D721Med (cell line): ENCODE data around the gene CDC42SE2.
"Not testable (repeated sequence)": the region's sequence is repeated elsewhere in the genome, so short reads cannot be mapped to it uniquely, and the experiment has no call there.

Experiments used
- DNase-seq: peaks from one replicate; pipeline ENCODE4 v3.0.0; 2011; ENCODE audit warnings: low spot score; ENCODE audit not compliant: insufficient read length
- FAIRE-seq: peaks from 2 replicates; lab custom pipeline; 2011; peaks lifted over from hg19 to GRCh38; lab: Jason Lieb, UNC
- TF ChIP-seq, protein P1 (sequence below): IDR thresholded peaks from 2 replicates; pipeline ENCODE4 v1.5.1; 2012; ENCODE audit warnings: mild to moderate bottlenecking, control low read depth; ENCODE audit not compliant: insufficient read depth; ENCODE audit errors: missing control alignments

CDC42SE2 gene

DNA sequence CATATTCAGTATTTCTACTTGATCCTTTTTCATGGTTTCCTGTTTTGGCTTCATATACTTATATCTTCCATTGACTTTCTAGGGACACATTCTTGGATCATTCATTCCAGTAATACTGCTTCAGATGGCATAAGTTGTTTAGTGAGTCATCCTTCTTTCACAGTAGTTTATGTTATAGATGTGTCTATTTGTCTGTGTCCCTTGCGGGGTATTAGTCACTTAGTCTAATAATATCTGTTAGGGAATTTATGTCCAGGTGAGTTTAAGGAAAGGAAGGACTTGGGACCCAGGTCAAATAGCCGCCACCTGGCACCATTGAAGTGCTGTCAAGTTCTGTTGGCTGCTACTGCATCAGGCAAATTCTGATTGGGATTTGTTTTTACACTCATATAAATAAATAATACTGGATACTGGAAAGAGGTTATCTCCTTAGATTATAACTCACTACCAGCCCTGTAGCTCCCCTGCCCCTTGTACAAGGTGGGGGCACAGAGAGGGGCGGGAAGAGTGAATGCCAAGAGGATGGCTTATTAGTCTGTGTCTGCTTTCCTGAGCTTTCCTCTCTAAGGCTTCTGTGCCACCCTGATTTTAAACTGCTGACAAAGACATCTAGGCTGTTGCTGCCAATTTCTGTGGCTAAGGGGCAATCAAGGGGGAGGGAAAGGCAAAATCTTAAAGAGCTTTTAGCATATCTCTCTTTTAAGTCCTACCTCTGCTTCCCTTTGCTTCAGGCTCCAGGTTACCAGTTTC lies 64.9 kb downstream of the CDC42SE2 start:
- FAIRE-seq (no peak), DNase-seq (no peak)
- TF ChIP-seq, protein P1, sequence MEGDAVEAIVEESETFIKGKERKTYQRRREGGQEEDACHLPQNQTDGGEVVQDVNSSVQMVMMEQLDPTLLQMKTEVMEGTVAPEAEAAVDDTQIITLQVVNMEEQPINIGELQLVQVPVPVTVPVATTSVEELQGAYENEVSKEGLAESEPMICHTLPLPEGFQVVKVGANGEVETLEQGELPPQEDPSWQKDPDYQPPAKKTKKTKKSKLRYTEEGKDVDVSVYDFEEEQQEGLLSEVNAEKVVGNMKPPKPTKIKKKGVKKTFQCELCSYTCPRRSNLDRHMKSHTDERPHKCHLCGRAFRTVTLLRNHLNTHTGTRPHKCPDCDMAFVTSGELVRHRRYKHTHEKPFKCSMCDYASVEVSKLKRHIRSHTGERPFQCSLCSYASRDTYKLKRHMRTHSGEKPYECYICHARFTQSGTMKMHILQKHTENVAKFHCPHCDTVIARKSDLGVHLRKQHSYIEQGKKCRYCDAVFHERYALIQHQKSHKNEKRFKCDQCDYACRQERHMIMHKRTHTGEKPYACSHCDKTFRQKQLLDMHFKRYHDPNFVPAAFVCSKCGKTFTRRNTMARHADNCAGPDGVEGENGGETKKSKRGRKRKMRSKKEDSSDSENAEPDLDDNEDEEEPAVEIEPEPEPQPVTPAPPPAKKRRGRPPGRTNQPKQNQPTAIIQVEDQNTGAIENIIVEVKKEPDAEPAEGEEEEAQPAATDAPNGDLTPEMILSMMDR = no peak

DNA sequence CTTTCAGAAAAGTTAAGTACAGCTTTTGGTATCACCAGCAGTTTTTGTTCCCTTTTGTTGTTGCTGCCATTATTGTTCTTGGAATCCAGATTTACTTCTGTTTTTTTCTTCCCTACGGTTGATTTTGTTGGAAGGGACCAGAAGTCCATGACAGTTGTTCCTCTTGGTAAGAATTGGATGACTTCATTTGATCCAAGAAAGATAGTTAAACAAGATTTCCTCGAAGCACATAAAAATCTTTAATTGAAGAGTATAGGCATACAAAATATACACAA lies 65.4 kb downstream of the CDC42SE2 start:
- TF ChIP-seq, protein P1 = no peak
- FAIRE-seq = no peak
- no peak for DNase-seq

DNA sequence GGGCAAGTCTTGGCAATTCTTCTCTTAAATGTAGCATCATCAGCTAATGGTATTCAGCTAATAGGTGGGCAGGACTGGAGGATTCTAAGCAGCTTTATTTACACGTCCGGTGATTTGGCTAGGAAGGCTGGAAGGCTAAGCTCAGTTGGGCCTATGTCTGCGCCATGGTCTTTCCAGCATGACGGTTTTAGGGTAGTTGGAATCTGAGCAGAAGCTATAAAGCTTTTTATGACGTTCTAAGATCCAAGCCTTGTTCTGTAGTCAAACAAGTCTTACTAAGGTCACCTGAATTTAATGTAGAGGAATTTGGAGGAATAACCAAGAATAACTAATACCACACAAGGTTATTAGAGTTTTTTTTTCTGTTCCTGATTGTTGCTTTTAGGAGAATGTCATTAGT lies 66.2 kb downstream of the CDC42SE2 start:
- FAIRE-seq (no peak), DNase-seq (no peak)
- TF ChIP-seq, protein P1 = no peak

DNA sequence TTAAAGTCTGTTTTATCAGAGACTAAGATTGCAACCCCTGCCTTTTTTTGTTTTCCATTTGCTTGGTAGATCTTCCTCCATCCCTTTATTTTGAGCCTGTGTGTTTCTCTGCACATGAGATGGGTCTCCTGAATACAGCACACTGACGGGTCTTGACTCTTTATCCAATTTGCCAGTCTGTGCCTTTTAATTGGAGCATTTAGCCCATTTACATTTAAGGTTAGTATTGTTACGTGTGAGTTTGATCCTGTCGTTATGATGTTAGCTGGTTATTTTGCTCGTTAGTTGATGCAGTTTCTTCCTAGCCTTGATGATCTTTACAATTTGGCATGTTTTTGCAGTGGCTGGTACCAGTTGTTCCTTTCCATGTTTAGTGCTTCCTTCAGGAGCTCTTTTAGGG lies 71.9 kb downstream of the CDC42SE2 start:
- FAIRE-seq, DNase-seq: not testable (repeated sequence)

DNA sequence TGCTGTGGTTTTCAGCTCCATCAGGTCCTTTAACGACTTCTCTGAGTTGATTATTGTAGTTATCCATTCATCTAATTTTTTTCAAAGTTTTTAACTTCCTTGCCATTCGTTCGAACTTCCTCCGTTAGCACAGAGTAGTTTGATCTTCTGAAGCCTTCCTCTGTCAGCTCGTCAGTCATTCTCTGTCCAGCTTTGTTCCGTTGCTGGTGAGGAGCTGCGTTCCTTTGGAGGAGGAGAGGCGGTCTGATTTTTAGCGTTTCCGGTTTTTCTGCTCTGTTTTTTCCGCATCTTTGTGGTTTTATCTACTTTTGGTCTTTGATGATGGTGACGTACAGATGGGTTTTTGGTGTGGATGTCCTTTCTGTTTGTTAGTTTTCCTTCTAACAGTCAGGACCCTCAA lies 72.9 kb downstream of the CDC42SE2 start:
- FAIRE-seq = not testable (repeated sequence)

DNA sequence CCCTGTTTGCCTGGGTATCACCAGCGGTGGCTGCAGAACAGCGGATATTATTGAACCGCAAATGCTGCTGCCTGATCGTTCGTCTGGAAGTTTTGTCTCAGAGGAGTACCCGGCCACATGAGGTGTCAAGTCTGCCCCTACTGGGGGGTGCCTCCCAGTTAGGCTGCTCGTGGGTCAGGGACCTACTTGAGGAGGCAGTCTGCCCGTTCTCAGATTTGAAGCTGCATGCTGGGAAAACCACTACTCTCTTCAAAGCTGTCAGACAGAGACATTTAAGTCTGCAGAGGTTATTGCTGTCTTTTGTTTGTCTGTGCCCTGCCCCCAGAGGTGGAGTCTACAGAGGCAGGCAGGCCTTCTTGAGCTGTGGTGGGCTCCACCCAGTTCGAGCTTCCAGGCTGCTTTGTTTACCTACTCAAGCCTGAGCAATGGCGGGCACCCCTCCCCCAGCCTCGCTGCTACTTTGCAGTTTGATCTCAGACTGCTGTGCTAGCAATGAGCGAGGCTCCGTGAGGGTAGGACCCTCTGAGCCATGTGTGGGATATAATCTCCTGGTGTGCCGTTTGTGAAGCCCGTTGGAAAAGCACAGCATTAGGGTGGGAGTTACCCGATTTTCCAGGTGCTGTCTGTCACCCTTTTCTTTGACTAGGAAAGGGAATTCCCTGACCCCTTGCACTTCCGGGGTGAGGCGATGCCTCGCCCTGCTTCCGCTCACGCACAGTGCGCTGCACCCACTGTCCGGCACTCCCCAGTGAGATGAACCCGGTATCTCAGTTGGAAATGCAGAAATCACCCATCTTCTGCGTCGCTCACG lies 73.6 kb downstream of the CDC42SE2 start:
- DNase-seq, FAIRE-seq: not testable (repeated sequence)

More for the DNA sequence above, 72.9 kb downstream of the CDC42SE2 start:
- DNase-seq = not testable (repeated sequence)

DNA sequence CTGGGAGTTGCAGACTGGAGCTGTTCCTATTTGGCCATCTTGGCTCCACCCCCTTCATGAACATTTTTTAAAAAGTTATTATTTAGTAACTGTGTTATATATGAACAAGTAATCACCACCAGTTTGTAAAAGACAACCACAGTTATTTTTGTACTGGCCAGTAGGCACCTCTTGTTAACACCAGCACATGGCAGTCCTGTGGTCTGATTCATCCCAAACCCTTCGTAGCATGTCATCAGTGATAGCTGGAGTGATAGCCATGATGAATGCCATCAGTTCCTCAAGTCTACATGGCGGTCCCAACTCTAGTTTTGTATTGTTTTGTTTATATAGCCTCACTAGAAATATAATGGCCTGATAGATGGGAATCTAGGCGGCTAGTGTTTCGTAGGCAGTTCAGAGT lies 74.2 kb downstream of the CDC42SE2 start:
- FAIRE-seq (no peak), DNase-seq (no peak)
- TF ChIP-seq, protein P1 = no peak

DNA sequence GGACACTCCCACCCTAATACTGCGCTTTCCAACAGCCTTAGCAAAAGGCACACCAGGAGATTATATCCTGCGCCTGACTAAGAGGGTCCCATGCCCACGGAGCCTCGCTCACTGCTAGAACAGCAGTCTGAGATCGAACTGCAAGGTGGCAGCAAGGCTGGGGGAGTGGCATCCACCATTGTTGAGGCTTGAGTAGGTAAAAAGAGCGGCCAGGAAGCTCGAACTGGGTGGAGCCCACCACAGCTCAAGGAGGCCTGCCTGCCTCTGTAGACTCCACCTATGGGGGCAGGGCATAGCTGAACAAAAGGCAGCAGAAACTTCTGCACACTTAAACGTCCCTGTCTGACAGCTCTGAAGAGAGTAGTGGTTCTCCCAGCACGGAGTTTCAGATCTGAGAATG lies 80.4 kb downstream of the CDC42SE2 start:
- not testable (repeated sequence) for FAIRE-seq, DNase-seq

DNA sequence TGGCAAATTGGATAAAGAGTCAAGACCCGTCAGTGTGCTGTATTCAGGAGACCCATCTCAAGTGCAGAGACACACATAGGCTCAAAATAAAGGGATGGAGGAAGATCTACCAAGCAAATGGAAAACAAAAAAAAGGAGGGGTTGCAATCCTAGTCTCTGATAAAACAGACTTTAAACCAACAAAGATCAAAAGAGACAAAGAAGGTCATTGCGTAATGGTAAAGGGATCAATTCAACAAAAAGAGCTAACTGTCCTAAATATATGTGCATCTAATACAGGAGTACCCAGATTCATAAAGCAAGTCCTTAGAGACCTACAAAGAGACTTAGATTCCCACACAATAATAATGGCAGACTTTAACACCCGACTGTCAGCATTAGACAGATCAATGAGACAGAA lies 82.4 kb downstream of the CDC42SE2 start:
- not testable (repeated sequence) for FAIRE-seq, DNase-seq

DNA sequence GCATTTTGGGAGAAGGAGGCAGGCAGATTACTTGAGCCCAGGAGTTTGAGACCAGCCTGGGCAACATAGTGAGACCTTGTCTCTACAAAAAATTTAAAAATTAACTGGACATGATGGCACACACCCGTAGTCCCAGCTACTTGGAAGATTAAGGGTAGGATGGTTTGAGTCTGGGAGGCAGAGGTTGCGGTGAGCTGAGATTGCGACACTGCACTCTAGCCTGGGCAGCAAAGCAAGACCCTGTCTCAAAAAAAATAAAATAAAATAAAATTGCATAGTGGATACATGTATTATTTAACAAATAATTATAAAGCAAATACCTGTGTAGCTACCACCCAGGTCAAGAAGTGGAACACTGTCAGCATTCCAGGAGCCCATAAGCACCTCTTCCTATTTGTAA lies 90.1 kb downstream of the CDC42SE2 start:
- FAIRE-seq = no peak
- no peak for DNase-seq
- TF ChIP-seq, protein P1 = no peak
